ENCODE results near the gene AFAP1. TPM values are rescaled to one million over a fixed set of nuclear protein-coding genes. Genes with fewer than 3 reads are reported as not detected.

AFAP1 gene
- polyA plus RNA-seq, 3 donors, result 18.7 to 26.2 (median 22.8) TPM

DNA sequence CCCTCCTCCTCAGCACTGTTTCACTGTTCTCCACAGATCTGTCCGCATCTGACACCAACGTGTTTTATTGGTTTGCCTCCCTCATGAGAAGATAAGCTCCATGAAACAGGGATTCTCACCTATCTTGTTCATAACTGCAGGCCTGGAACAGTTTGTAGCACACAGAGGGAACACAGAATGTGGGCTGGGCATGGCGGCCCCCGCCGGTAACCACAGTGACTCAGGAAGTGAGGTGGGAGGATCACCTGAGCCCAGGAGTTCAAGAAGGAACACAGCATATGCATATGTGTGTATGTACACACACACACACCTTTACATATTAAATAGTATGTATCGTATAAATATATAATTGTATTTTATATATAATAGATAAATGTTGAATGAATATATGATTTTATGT, 168.6 kb downstream of the AFAP1 start:
- no peak for DNase-seq

DNA sequence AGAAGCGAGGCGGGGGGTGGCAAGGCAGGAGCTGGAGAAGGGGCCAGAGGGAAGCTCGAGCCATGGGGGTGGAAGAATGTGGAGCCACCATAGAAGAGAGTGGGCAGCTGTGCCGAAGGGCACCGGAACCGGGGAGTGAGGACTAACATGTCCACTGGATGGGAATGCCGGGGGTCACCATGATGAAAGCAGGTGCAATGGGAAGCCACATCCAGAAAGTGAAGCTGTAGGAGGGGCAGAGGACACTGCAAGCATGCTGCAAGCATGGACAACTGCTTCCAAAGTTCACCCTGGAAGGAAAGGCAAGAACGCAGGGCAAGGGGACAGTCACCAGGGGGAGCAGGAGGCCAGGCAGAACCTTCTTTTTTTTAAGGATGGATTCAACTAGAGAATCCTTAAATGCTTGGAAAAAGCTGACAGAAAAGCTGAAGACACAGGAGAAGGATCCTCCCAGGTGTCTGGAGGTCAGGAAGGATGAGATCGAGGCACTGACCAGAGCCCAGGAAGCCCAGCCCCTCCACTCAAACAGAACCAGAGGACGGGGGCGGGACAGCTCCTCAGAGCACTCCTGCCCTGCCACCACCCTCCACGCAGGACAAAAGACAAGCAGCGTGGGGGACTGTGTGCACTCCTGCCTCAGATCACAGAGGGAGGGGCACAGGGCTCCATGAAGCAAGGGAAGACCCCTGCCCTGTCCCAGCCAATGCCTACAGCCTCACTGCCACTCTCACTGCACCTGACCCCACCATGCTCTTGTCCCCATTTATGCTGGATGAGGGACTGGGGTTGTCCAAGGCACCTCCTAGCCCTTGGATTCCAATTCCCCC, 169.2 kb downstream of the AFAP1 start:
- DNase-seq, result no peak

DNA sequence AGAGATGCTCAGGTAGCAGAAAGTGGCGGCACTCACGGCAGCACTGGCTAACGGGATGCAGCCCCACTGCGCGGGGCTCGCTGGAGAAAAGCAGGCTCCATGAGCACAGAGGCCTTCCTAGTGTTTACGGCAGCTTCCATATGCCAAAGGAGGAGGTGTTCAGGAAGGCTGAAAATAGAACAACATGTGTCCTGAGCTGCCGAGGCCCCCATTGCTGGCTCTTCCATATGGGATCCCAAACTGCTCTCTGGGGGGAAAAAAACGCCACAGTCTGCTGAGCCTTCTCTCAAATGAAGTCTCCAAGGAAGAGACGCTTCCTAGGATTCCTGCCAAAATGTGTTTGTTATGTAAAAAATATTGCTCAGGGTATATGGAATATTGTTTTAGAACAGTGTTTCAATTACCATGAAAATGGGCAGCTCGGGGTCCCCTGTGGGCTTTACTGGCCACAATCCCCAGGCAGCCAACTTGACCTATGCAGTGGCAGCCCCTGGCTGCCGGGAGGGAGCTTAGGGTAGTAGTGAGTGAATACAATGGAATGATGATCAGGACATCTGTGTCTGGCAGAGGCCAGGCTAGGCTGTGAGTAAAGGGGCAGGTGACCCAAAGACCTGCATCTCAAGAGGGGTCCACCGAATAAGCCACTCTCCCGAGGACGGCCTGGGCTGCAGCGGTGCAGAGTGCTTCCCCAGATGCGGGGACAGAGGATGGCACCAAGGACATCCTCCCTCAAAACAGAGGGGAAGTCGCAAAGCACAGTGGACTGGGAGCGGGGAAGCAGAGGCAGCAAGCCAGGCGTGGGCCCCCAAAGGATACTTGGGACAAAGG, 170.1 kb downstream of the AFAP1 start:
- DNase-seq, result no peak

DNA sequence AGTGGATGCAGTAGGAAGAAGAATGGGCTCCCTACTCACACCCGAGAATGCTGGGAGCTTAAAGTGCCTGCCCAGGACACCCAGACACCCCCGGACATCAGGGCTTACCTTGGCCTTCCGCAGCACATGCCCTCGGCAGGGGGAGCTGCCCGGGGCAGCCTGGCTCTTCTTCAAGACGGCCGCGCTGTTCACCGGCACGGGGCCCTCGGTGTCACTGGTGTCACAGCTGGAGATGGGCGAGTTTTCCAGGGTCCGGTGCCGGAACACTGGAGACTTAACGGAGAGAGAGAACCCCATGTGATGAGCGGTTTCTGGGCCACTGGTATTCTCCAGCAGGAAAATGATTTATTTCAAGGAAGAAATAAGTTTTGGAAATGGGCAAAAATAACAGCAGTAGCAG, 170.9 kb downstream of the AFAP1 start:
- no peak for DNase-seq

DNA sequence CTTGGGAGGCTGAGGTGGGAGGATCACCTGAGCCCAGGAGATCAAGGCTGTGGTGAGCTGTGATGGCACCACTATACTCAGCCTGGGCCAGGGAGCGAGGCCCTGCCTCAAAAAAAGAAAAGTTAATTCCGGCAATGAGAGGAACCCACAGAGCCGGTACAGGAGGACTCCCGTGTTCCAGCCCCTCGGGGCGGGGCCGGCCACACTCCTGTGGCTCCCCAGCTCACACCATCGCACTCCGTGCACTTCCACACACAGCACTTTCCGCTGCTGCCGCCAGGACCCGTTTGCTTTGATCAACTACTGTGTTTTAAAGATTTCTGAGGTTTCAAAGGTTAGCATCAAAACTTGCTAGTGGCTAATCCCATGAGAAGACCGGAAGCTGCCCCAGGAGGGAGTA, 171.7 kb downstream of the AFAP1 start:
- no peak for DNase-seq

DNA sequence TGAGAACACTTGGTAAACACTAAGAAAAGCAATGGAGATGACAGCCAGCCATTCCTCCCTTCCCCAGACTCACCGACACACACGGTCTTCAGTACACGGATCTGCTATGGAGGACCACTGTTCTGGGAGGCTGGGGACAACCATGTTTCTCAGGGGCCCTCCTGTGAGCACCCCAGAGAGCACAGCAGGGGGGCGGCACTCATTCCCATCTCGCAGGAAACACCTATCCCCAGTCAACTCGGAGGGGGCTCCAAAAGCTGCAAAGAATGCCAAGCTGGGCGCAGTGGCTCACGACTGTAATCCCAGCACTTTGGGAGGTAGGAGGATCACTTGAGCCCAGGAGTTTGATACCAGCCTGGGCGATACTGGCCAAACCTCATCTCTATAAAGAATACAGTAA, 172.1 kb downstream of the AFAP1 start:
- no peak for DNase-seq

DNA sequence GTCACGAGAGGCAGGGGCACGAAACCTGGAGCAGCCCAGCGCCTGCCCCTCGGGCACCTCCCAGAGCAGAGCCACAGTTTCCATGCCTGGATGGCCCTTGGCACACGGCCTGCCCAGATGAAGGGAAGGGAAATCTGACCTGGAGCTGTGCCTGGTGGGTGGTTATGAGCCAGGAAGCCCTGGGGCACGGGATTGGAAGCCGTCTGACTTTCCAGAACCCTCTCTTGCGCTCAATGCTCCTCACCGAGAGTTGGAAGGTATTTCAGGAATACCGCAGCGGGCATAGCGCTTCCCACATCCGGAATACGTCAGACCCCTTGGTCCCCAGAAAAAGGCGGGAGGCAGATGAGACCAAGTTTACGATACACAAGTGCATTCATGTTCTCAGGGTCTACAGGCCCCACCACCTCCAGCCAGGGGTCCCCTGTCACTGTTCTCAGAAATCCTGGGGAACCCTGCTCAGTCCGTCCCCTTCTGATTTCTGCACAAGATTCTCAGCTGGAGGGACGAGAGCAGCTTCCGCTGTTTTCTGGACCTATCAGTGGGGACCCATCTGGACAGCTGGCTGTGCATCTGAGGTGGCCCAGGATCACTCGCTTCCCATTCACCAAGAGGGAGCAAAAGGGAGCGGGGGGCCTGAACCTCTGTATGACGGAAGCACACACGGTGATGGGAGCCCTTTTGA, 172.9 kb downstream of the AFAP1 start:
- DNase-seq, result no peak

DNA sequence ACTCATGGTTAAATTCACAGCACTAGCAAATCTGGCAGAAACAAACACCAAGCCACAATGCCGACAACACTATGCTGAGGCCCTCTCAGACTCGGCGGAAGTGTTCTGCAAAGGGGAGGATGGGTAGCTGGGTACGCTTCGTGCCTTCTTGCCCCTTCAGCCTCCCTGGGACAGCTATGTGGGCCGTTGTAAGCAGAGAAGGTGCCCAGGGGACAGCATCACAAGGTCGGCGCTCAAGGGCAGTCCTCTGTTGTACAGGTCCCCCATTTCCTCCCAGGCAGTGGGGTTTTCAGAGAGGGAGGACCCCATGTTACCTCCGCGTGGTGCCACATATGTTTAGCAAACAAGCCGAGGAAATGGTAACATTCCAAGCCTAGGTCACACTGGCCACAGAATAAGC, 173.6 kb downstream of the AFAP1 start:
- DNase-seq, result no peak

DNA sequence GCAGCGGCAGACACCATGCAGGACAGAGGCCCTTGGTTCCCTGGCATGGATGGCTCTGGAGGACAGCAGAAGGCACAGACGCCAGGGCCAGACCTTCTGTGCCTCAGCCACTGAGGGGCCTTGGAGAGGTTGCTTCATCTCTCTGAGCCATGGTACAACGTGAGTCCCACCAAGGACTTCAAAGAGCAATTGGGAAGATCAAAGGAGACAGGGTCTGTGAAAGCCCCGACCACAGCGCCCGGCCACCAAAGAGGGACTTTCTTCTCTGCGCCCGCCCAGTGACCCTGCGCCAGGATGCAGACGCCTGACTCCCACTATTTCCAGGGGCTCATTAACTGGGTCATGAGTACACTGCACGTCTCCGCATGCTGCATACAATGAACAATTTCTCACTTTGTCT, 174.0 kb downstream of the AFAP1 start:
- DNase-seq, result no peak

DNA sequence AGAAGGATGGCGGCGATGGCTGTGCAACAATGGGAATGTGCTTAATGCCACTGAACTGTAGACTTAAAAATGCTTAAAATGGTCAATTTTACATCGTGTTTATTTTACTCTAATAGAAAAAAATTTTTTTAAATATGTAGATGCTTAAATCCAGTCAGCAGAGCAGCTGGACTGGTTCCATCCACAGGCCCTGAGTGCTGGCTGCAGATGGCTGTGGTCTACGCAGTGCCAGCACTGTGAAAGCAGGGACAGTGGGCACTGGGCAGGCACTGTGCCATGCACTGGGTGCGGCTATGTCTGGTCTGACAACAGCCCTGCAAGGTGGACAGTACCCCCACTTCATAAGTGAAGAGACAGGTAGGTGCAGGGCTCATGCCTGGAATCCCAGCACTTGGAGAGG, 175.2 kb downstream of the AFAP1 start:
- DNase-seq, result no peak

DNA sequence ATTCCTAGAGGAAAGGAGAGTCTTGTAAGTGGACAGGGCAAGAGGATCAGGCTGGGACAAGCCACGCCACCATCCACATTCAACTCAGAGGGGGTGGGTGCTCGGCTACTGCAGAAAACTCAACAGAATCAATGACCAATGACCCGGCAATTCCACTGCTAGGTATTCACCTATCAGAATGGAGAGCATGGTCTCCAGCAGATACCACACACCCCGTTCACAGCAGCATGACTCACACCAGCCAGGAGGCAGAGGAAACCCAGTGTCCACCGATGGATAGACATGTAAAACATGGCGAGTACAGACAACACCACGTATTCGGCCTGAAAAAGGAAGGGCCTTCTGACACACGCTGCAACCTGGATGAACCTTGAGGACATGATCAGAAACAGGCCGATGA, 175.9 kb downstream of the AFAP1 start:
- DNase-seq, result no peak

DNA sequence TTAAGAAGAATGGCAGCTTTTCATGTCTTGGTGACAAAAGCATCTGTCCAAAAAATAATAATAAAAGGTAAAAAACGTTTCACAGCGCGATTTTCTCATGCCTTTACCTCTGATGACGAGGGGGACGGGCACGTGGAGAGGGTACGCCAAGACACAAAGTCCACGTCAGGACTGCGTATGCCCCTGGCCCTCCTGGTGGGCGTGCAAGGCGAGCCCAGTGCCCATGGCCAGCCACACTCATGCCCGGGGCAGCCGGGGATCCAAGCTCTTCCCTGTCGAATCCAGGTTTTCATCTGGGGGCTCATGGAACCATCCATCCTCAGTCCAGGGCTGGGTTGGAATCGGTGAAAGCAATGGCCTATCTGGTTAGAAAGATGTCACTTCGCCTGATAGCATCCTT, 176.6 kb downstream of the AFAP1 start:
- DNase-seq, result no peak

DNA sequence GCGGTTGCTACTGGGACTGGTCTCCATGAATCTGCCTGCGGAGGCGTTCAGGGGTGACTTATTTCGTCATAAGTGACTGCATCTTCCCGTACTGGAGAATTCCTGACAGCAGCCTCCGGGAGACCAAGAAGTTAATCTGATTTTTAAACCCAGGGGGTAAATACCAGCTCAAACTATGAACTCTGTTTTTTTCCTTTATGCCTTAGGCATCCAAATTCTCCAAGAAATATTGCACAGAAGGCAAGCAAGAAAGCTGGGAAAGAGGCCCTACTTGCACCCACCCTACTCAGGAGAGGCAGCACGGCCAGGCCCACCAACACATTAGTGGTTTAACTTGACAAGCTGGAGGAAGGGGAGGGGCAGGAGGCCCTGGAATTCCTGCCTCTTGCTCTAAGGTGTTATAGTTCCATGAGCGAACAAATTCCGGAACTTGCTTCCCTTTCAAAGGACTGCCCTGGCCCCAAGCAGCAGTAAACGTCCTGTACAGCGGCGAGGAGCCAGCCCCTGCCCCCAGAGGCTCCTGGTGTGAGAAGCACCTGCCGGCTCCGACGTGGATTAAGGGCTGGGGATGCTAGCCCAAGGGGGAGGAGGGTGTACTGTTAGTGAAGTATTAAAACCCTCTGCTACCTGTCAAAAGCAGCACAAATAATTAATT, 177.2 kb downstream of the AFAP1 start:
- DNase-seq, result no peak

DNA sequence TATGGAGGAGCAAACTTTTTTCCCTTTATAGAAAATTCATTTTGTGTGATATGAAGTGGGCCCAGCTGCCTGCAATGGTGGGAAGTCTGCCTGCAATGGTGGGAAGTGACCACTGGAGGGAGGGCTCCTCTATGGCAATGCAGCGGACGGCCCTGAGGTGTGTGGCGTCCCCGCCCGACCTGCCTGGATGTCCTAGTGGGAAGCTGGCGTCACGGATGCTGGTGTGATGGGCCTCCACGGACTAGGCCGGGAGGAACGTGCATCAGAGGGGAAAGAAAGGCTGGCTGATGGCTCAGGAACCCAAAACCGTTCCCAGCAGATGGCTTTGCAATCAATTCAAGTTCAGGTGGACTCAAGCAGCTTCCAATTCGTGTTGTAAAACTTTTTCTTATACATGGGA, 177.9 kb downstream of the AFAP1 start:
- peak; percentile 52 for DNase-seq

DNA sequence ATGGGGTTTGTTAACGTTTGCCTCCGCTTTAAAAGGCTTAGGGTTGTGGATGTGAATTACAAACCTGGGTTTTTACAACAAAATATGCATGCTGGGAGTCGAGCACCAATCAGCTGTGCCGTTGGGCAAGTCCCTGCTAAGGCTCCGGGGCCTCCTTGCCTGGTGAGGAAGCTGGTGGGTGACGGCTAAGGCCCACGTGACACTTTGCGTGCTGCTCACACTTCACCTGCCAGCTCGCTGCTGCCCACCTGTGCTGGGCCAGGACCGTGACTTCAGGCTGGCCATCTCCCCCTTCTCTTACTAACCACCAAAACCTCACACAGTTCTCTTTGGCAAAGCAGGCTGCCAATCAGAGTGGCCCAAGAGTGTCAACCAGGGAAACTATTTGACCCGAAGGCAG, 178.3 kb downstream of the AFAP1 start:
- no peak for DNase-seq

DNA sequence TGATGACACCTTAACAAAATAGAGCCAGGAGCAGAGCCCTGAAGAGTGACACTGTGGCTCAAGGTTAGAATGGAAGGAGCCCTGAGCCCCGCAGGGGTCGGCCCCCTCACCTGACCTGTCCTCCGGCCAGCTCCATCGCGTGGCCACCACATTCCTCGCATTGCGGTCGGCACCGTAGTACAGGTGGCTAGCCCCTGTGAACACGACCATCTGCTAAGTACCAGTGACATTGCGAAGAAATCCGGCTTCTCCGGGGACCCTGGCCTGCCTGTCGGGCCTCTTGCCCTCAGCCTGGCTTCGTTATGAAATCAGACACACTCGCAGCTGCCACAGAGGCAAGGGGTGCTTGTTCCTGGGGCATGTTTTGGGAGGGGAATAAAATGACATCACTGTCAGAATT, 179.0 kb downstream of the AFAP1 start:
- no peak for DNase-seq

DNA sequence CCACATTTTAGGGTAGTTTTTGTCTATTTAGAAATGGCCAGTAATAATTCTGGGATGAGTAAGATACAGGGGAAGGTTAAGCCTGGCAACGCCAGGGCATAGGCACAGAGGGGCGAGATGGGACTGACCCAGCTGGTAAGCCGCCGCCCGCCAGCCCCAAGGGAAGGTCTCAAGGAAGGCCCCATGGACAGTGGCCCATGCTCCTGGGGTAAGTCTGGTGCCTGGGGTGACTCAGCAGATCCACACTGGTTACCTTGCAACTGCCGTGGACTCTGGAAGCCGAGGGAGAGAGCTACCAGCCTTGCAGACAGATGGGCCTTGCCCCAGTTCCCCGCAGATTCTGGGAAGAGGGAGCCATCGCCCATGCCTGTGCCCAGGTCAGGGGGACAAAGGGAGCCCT, 179.4 kb downstream of the AFAP1 start:
- no peak for DNase-seq

DNA sequence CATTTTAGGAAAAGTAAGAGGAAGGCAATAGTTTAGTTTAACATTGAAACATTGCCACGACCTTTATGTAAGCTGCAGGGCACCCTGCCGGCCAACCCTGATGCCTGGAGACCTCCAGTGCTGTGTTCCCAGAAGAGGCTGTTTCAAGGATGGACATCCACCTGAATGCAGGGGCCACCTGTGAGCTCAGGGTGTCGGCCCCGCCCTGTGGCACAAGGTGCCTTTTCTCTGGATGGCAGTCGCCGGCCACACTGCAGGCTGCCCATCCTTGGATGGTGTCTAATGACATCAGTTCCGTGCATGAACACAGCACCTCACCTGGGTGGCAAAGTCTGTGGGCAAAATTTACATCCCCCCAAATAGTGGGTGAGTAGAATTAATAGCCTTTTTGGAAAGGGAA, 180.0 kb downstream of the AFAP1 start:
- no peak for DNase-seq

DNA sequence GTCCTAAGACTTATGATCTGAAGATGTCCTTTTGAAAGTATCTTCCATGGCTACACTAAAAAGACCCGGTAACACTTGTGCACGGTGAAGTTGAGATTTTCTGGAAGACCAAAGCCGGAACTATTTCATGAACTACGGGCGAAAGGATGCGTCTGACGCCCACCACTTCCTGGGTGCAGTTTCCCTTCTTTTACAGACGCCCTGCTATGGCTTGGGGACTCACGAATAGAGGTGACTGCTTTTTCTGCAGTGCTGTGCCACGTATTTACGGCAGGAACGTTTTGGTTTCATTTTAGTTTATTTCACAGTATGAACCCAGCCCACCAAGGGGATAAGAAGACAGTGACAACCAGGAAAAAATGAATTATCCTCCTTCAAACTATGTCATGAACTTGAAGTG, 180.4 kb downstream of the AFAP1 start:
- no peak for DNase-seq

DNA sequence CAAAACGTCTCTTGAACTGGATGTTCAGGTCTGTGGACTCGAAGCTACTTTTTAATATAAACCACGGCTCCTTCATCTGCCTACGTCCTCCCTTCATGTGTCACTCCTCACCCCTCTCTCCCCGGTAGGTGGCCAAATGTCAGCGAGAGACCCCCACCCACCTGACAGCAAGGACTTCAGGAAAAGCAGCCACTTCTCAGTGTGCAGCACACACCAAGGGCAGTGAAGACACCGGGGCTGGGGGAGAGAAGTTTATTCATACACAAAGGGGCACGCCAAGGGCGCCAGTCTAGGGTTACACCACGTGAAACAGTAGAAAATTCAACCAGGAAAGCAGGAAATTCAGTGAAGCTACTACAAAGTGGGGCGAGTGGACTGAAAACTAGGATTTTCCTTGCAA, 181.2 kb downstream of the AFAP1 start:
- no peak for DNase-seq

DNA sequence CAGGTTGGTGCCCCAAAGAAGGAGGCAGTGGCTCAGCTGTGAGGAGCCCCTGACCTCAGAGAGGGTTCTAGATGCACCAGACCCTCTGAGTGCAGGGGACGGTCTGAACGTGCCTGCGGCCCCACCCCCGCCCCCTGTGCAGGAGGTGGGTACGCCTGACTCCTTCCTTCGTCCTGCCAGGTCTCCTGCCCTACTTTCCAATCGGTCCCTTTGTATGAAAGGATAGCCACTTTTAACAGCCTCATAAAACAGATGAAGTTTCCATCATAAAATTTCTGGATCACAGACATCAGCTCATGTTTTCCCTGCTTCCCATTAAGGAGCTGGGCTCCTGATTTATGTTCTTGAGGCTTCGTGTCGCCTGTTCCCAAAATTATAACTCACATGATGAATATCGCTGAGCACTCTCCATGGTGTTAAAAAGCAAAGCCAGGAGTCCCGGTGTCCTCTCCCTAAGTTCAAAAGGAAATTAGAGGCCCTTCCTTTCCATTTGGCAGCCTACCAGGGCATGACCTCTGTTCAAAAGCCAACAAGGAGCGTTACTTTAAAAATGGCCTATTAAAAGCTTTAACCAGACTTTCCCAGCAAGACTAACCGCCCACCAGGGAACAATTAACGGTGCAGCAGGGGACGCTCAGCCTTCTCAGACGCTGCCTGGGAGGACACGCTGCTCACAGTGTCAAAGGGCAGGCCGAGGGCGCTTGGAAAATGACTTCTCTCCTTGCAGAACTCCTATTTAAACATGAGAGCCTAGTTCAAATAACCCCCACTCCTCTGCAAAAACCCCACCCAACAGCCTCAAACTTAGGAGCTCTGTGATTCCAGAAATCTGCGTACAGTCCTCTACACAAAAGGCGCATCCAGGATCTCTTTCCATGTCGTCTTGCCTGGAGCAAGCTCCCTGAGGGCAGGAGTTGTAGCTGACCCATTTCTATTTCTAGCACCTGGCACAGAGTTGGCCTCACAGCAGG, 181.9 kb downstream of the AFAP1 start:
- peak; percentile 61 for DNase-seq
